ENCODE results near the gene BTRC.
"Not testable (repeated sequence)": the region's sequence is repeated elsewhere in the genome, so short reads cannot be mapped to it uniquely, and the experiment has no call there.

Gene BTRC

DNA sequence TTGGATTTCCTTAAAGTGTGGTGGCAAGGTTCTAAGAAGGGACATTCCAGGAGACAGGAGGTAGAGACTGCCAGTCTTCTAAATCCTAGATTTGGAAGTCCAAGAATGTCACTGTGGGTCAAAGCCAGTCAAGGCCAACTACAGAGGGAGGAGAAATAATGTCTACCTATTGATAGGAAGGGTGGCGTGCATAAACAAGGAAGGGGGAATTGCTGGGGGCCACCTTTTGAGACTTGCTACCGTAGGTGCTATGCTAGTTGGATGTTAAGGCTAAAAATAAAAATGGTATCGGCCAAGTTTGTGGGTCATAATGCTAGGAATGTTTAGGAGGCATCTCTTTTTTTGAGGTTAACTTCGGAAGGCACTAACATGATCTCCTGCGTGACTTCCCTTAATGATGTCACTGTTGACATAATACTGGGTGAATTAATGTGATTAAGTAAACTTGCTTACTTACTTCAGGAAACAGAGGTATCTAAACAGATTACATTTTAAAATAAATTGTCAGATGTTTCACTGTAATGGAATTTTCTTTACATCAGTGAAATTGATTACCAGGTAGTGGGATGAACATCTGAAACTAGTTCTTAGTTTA lies 4.8 kb downstream of the BTRC start:
- DNase-seq (ENCODE audit: low spot score): no peak
- Histone ChIP-seq H3K4me1 (ENCODE audit: insufficient read depth, poor library complexity, severe bottlenecking) (peaks cover 8% of the 10 kb centered on the region), H3K27ac (ENCODE audit: poor library complexity, severe bottlenecking) (peak overlapping the region; percentile 10), H3K36me3 (ENCODE audit: low read depth) (no peaks in the 10 kb centered on the region), H3K9me3 (ENCODE audit: severe bottlenecking) (no peaks in the 10 kb centered on the region), H3K27me3 (ENCODE audit: insufficient read depth, poor library complexity, severe bottlenecking) (no peaks in the 10 kb centered on the region), H3K4me3 (ENCODE audit: severe bottlenecking) (no peak overlapping the region)
- TF ChIP-seq, protein P1, sequence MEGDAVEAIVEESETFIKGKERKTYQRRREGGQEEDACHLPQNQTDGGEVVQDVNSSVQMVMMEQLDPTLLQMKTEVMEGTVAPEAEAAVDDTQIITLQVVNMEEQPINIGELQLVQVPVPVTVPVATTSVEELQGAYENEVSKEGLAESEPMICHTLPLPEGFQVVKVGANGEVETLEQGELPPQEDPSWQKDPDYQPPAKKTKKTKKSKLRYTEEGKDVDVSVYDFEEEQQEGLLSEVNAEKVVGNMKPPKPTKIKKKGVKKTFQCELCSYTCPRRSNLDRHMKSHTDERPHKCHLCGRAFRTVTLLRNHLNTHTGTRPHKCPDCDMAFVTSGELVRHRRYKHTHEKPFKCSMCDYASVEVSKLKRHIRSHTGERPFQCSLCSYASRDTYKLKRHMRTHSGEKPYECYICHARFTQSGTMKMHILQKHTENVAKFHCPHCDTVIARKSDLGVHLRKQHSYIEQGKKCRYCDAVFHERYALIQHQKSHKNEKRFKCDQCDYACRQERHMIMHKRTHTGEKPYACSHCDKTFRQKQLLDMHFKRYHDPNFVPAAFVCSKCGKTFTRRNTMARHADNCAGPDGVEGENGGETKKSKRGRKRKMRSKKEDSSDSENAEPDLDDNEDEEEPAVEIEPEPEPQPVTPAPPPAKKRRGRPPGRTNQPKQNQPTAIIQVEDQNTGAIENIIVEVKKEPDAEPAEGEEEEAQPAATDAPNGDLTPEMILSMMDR (IDR thresholded peaks at IDR 0.05; ENCODE audit: poor library complexity, severe bottlenecking): no peak
- no peak for ATAC-seq (ENCODE audit: low read depth)

DNA sequence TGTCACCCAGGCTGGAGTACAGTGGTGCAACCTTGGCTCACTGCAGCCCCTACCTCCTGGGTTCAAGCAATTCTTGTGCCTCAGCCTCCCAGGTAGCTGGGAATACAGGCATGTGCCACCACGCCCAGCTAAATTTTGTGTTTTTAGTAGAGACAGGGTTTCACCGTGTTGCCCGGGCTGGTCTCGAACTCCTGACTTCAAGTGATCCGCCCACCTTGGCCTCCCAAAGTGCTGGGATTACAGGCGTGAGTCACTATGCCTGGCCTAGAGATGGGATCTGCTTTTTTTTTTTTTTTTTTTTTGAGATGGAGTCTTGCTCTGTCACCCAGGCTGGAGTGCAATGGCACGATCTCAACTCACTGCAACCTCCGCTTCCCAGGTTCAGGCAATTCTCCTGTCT lies 6.1 kb downstream of the BTRC start:
- not testable (repeated sequence) for H3K4me1 ChIP-seq (ENCODE audit: insufficient read depth, poor library complexity, severe bottlenecking); H3K9me3 ChIP-seq (ENCODE audit: severe bottlenecking); H3K27me3 ChIP-seq (ENCODE audit: insufficient read depth, poor library complexity, severe bottlenecking); H3K27ac ChIP-seq (ENCODE audit: poor library complexity, severe bottlenecking); H3K36me3 ChIP-seq (ENCODE audit: low read depth); ATAC-seq (ENCODE audit: low read depth); H3K4me3 ChIP-seq (ENCODE audit: severe bottlenecking); DNase-seq (ENCODE audit: low spot score)

DNA sequence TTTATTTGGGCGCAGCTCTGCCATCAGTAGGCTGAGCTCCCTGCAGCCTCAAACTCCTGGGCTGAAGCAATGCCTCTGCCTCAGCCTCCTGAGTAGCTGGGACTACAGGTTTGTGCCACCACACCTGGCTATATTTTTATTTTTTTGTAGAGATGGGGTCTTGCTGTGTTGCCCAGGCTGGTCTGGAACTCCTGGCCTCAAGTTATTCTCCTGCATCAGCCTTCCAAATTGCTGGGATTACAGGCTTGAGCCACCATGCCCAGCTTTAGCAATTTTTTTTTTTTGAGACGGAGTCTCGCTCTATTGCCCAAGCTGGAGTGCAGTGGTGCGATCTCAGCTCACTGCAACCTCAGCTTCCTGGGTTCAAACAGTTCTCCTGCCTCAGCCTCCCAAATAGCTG lies 6.9 kb downstream of the BTRC start:
- not testable (repeated sequence) for H3K4me1 ChIP-seq (ENCODE audit: insufficient read depth, poor library complexity, severe bottlenecking); ATAC-seq (ENCODE audit: low read depth); DNase-seq (ENCODE audit: low spot score); H3K4me3 ChIP-seq (ENCODE audit: severe bottlenecking); H3K36me3 ChIP-seq (ENCODE audit: low read depth); H3K27me3 ChIP-seq (ENCODE audit: insufficient read depth, poor library complexity, severe bottlenecking); H3K27ac ChIP-seq (ENCODE audit: poor library complexity, severe bottlenecking); H3K9me3 ChIP-seq (ENCODE audit: severe bottlenecking)

DNA sequence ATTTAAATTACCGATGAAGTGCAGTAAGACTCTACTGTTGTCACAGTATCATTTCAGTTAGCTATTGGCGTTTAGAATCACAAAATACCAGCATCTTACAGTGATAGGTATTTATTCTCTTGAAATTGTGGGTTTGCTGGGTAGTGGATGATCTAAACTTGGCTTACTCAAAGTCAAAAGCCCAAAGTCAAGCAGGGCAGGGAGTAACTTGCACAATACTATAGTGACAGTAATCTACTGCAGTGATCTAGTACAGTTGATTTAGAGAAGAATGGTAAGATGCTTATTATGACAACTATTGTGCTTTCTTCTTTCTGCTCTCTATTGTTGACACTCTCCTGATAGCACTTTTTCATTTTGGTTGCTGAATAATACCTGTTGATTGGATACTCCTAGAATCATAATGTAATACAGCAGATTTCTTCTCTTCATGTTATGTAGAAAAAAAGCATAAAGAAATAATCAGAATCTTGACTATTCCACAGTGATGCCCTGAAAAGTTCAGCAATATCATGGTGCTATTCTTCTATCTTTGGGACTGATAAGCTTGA lies 10.0 kb downstream of the BTRC start:
- no peaks in the 10 kb centered on the region for H3K9me3 ChIP-seq (ENCODE audit: severe bottlenecking)
- peaks cover 14% of the 10 kb centered on the region for H3K4me1 ChIP-seq (ENCODE audit: insufficient read depth, poor library complexity, severe bottlenecking)
- no peak overlapping the region for H3K27ac ChIP-seq (ENCODE audit: poor library complexity, severe bottlenecking)
- TF ChIP-seq, protein P1 (IDR thresholded peaks at IDR 0.05; ENCODE audit: poor library complexity, severe bottlenecking): no peak
- H3K4me3 ChIP-seq (ENCODE audit: severe bottlenecking): no peak overlapping the region
- H3K36me3 ChIP-seq (ENCODE audit: low read depth): peaks cover 3% of the 10 kb centered on the region; the same call in 1 of the 2 replicates
- no peak for ATAC-seq (ENCODE audit: low read depth)
- H3K27me3 ChIP-seq (ENCODE audit: insufficient read depth, poor library complexity, severe bottlenecking): no peaks in the 10 kb centered on the region
- no peak for DNase-seq (ENCODE audit: low spot score)

DNA sequence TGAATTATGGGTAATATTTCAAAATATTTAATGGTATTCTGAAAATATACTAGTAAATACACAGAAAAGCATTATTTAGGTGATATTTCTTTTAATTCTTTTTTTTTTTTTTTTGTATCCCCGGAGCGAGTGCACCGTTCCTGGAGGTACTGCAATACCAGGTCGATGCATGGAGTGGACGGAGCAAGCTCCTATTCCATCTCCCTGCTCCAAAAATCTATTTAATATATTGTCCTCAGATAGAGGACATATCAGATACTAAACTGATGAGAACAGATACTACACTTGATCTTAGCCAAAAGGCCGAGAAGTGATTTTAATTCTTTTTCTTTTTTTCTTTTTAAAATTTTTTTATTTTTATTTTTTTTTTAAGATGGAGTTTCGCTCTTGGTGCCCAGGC lies 10.8 kb downstream of the BTRC start:
- H3K4me1 ChIP-seq (ENCODE audit: insufficient read depth, poor library complexity, severe bottlenecking): peaks cover 12% of the 10 kb centered on the region
- no peak for DNase-seq (ENCODE audit: low spot score)
- H3K27me3 ChIP-seq (ENCODE audit: insufficient read depth, poor library complexity, severe bottlenecking): no peaks in the 10 kb centered on the region
- H3K9me3 ChIP-seq (ENCODE audit: severe bottlenecking): no peaks in the 10 kb centered on the region
- no peak for ATAC-seq (ENCODE audit: low read depth)
- no peak overlapping the region for H3K27ac ChIP-seq (ENCODE audit: poor library complexity, severe bottlenecking)
- peaks cover 9% of the 10 kb centered on the region for H3K36me3 ChIP-seq (ENCODE audit: low read depth)
- H3K4me3 ChIP-seq (ENCODE audit: severe bottlenecking): no peak overlapping the region
- TF ChIP-seq, protein P1 (IDR thresholded peaks at IDR 0.05; ENCODE audit: poor library complexity, severe bottlenecking): no peak

Data from RWPE2 (cell line).